Measurements from ENCODE around the gene PLCH1.

Gene PLCH1

DNA sequence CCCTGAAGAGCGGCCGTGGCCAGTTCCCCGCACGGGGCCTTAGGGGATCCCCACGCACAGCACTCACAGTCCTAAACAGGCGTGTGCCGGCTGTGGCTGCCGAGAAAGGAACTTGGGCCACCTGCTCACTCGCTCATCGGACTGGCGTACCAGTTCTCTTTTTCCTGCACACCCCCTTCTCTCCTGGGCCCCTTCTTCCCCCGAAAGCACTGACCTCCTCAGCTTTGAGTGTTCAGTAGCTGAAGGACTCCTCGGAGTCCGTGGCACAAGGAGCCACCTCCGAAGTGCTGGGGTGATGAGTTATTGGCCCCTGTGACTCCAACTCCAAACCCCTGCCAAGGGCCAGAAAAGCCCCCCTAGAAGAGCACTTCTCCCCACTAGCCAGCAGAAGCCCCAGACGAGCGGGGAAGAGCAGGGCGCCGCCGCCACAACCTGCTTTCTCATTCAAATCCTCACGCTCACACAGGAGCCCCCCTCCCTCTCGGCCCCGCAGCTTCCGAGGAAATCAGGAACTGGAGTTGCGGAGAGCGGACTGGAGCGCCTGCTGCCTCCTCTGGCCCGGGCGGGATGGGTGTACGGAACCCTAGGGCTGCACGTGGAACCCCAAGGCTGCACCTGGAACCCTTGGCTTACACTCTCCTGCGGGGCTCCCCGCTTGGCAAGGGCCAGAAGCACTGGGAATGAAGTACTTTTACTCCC lies at the start of gene PLCH1:
PLCH1 (minus strand) TSS at position 446 of the 699 bp plus-strand sequence. CDS start 40,847 bp downstream, outside the sequence.
- peak in 1 of 2 donors; percentile 13 for DNase-seq (ENCODE audit: low read depth in 2 of 2)

- no peak for DNase-seq (ENCODE audit: low read depth in 2 of 2)
These were observed 47.7 kb upstream of the PLCH1 start for GRCh38 chr3:155792532-155792931.

DNA sequence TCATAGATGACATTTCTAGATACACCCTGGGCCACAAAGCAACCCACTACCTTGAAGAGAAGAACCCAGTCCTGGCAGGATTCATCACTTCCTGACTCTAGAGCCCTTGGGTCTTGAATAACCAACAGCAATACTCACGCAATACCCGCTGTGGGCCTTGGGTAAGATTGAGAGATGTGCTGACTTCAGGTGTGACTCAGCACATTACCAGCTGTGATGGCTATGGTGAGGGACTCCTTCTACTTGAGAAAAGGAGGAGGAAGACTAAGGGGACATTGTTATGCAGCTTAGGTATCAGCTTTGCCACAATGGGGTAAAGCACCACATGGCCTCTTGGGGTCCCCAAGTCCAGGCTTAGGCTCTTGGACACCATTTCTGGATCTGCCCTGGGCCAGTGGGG lies 46.3 kb upstream of the PLCH1 start:
- no peak for DNase-seq (ENCODE audit: low read depth in 2 of 2)

DNA sequence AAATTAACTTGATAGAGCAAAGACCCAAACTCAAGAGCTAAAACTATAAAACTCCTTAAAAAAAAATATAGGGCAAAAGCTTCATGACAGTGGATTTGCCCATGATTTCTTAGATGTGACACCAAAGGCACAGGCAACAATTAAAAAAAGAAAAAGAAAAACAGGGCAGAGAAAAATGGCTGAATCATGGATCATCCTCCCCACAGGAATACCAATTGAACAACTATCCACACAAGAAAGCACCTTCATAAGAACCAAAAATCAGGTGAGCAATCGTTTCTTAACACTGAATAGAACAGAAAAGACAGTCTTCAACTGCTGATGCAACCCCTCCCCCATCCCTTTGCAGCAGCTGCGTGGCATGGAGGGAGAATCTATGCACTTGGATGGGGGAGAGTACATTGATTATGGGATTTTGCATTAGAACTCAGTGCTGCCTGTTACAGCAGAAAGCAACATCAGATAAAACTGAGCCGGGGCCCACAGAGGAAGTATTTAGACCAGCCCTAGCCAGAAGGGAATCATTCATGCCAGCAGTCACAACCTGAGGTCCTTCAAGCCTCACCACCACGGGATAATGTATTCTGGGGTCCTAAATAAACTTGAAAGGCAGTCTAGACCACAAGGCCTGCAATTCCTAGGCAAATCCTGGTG lies 45.5 kb upstream of the PLCH1 start:
- DNase-seq (ENCODE audit: low read depth in 2 of 2): no peak

- no peak for DNase-seq (ENCODE audit: low read depth in 2 of 2)
These were observed 40.9 kb upstream of the PLCH1 start for GRCh38 chr3:155785662-155786295.

DNA sequence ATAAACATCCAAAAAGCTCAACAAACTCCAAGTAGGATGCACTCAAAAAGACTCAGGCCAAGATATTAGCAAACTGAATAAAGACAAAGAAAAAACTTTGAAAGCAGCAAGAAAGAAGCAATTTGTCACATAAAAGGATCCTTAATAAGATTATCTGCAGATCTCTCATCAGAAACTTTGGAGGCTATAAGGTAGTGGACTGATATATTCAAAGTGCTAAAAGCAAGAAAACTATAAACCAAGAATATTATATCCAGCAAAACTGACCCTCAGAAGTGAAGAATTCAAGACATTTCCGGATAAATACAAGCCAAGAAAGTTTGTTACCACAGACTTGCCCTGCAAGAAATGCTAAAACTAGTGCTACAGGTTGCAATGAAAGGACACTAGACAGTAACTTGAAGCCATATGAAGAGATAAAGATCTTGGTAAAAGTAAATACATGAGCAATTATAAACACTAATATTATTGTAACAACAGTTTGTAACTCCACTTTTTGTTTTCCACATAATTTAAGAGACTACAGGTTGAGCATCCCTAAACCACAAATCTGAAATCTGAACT lies 37.6 kb upstream of the PLCH1 start:
- no peak for DNase-seq (ENCODE audit: low read depth in 2 of 2)

GRCh38 chr3:155780291-155780690 lies 35.4 kb upstream of the PLCH1 start:
- no peak for DNase-seq (ENCODE audit: low read depth in 2 of 2)

GRCh38 chr3:155778462-155778861 lies 33.6 kb upstream of the PLCH1 start:
- DNase-seq (ENCODE audit: low read depth in 2 of 2): no peak

- DNase-seq (ENCODE audit: low read depth in 2 of 2): no peak
These were observed 27.9 kb upstream of the PLCH1 start for GRCh38 chr3:155772801-155773200.

DNA sequence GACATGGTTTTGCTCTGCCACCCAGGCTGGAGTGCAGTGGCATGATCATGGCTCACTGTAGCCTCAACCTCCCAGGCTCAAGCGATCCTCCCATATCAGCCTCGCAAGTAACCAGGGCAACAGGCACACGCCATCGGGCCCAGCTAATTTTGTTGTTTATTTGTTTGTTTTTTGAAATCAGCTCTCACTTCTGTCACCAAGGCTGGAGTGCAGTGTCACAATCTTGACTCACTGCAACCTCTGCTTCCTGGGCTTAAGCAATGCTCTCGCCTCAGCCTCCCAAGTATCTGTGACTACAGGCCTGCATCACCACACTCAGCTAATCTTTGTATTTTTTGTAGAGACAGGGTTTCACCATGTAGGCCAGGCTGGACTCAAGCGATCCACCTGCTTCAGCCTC lies 26.3 kb upstream of the PLCH1 start:
- DNase-seq (ENCODE audit: low read depth in 2 of 2): no peak

DNA sequence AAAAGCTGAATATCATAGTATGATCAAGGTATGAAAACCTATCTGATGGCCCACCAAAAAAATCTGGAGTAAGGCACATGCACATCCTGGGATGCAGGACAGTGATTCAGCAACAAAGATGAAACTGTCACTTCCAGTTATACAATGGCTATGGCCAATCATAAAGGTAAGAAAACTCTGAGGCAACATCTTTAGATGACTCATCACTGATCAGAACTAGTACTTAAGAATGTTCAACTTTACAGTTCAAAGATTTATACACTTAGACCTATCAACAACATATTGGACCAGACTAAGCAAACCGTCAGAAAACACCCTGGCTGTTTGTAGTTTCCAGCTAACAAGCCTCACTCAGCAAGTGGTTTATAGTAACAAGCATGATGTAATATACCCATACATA lies 21.3 kb upstream of the PLCH1 start:
- no peak for DNase-seq (ENCODE audit: low read depth in 2 of 2)

GRCh38 chr3:155763870-155764463 lies 19.1 kb upstream of the PLCH1 start:
- DNase-seq (ENCODE audit: low read depth in 2 of 2): no peak

DNA sequence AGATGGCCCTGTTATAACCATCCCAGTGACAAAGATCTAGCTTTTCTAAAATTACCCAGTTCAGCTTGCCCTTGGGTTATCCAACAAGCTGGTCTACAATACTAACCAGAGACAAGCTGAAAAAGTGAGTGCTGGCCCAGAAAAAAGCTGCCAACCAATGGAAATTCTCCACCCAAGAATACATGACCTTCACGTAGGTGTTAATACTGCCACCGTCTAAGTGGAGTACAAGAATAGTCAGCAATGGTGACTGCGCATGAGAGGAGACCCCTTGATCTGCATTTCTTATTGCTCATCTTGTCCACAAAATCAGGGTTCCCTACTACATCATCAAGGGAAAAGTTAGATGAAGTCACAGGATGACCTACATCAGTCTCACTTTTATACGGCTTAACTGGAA lies 15.8 kb upstream of the PLCH1 start:
- DNase-seq (ENCODE audit: low read depth in 2 of 2): no peak

DNA sequence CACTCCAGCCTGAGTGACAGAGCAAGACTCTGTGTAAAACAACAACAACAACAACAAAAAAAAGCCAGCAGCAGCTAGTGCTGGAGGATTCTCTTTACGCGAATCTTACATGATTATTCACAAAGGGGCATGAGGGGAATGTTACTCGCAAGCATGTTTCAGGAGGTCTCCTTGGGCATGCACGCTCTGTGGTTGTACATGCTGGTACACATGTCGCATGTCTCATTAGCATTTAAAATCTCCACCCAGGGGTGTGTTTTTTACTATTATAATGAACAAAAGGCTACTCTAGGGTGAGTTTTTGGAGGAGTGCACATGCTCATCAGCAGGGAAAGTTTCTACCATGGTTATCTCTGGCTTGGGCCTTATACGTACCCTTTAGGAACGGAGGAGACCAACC lies 12.7 kb upstream of the PLCH1 start:
- no peak for DNase-seq (ENCODE audit: low read depth in 2 of 2)

- no peak for DNase-seq (ENCODE audit: low read depth in 2 of 2)
These were observed 8.3 kb upstream of the PLCH1 start for GRCh38 chr3:155753038-155753639.

GRCh38 chr3:155748611-155749365 lies 3.9 kb upstream of the PLCH1 start:
- DNase-seq (ENCODE audit: low read depth in 2 of 2): no peak

DNA sequence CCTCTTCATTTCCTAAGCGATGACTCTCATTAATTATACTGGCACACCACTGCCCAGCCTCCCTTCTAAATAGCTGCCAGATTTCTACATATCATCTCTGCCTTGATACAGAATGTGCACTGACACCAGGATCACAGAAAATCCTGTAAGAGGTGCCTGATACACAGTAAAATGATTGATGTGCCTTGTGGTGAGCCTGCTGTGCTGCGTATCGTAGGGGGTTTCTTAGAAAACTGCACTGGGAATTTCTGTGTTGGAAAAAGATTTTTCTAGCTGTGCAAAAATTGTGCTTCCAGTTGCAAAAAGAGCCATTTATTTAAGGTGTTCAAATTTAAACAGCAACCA lies 3.0 kb upstream of the PLCH1 start:
- DNase-seq (ENCODE audit: low read depth in 2 of 2): no peak

- DNase-seq (ENCODE audit: low read depth in 2 of 2): no peak
These were observed 2.5 kb upstream of the PLCH1 start for GRCh38 chr3:155747286-155747945.

DNA sequence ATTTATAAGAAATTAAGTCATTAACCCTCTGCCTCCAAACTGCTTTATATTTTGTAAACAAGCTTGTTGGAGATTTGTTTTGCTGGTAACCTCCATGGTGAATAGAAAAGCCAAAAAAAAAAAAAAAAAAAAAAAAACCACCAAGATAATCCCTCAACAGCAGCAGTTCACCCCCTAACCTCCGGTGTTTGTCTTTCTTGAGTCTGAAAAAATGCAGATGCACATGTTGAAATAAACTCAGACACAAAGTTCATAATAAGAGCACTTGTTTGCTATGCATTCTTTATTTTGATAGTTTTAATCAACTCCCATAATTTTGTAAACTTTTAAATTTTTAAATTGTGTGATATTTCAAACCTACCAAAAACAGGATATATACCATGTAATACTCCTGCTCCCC lies 1.8 kb upstream of the PLCH1 start:
- DNase-seq (ENCODE audit: low read depth in 2 of 2): no peak

DNA sequence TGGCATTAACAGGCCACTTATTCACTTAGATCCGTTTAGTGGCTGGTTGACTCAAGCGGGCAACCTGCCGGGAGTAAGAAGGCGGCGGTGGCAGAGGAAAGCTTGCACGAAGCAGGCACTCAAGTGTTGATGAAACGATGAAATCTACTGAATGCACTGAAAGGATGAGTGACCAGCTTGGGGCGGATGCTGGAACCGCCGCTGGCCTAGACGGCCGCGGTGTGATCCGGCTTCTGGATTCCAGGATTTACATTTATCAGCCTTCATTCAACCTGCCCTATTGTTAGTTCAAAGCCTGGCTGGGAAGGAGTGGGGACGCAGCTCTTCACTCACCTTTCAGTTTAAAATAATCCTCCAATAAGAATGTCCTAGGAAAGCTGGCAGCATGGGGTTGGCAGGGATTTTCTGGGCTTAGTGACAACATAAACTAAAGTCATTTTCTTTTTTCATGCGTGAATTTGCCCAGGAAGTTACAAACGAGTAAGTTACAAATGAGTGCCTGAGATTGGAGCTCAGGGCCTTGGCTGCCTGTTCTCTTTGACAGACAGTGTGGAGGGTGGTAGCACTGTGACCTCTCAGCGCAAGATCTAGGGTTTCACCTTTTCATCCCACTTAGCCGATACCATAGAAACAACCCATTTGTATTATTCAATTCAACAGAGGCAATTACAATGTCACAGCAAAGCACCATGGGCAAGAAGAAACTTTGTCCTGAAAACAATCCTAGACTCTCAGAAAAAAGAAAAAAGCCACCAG lies 1.1 kb upstream of the PLCH1 start:
- DNase-seq (ENCODE audit: low read depth in 2 of 2): no peak
